NCI-H146 treated with DMSO at 0.1 percent for 48 hours (cell line): ENCODE measurements around the gene SPINK13.
"Not testable (repeated sequence)": the region's sequence is repeated elsewhere in the genome, so short reads cannot be mapped to it uniquely, and the experiment has no call there.

Source experiments
- DNase-seq: peaks from one replicate; lab custom pipeline; 2025; ENCODE audit not compliant: unreplicated experiment; lab: John Stamatoyannopoulos, UW

The SPINK13 gene

DNA sequence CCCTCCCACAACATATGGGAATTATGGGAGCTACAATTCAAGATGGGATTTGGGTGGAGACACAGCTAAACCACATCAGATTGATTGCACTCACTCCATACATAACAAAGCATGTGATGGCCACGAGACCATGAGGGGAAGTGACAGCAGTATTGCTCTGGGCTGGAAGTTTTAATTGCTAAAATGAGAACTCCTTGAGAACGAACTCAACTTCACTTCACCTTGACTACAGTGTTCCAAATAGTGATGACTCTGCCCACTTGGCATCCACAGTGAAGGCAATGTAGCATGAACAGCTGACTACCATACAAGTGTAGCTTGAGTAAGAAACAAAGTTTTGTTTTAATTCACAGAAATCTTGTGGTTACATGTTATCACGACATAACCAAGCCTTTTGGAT lies 42.9 kb downstream of the SPINK13 start:
- DNase-seq: no peak

DNA sequence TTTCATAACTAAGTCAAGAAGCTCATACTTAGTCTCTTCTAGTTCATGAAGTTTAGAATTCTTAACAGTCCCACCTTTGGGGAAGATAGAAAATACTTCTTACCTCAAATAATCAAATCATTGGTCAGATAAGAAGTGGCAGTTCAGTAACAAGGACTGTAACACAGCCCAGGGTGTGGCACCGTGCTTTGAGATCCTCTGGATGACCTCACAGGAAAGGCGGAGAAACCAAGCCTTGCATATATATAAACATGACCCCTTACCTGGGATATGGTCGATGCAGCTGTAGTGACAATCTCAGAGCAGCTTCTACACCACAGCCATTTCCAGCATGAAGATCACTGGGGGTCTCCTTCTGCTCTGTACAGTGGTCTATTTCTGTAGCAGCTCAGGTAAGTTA lies 43.6 kb downstream of the SPINK13 start, which contains the start of gene SPINK7:
SPINK7 (plus strand) TSS at position 271 of the 400 bp plus-strand sequence; CDS start at position 332, 61 bp downstream.
- no peak for DNase-seq

- no peak for DNase-seq
Observed at GRCh38 chr5:148314187-148314586, 45.6 kb downstream of the SPINK13 start.

DNA sequence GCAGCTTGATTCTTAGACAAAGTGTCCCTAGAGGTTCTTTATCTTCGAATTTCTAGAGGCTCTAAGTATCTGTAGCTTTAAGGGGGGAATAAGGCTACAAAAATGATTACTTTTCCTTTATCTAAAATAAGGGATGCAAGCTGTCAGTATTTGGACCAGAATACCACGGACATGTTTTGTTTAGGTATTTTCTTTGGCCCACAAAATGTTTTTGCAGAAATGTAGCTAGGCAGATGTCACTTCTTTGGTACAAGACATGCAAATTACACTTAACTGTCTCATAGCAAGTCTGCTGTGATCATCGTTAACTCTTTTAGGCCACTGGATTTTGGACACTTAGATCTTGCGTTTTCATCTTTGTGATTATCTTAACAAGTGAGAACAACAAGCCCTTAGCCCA lies 46.1 kb downstream of the SPINK13 start:
- no peak for DNase-seq

DNA sequence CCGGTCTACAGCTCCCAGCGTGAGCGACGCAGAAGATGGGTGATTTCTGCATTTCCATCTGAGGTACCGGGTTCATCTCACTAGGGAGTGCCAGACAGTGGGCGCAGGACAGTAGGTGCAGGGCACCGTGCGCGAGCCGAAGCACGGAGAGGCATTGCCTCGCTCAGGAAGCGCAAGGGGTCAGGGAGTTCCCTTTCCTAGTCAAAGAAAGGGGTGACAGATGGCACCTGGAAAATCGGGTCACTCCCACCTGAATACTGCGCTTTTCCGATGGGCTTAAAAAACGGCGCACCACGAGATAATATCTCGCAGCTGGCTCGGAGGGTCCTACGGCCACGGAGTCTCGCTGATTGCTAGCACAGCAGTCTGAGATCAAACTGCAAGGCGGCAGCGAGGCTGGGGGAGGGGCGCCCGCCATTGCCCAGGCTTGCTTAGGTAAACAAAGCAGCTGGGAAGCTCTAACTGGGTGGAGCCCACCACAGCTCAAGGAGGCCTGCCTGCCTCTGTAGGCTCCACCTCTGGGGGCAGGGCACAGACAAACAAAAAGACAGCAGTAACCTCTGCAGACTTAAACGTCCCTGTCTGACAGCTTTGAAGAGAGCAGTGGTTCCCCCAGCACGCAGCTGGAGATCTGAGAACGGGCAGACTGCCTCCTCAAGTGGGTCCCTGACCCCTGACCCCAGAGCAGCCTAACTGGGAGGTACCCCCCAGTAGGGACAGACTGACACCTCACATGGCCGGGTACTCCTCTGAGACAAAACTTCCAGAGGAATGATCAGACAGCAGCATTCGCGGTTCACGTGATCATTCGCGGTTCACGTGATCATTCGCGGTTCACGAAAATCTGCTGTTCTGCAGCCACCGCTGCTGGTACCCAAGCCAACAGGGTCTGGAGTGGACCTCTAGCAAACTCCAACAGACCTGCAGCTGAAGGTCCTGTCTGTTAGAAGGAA lies 51.7 kb downstream of the SPINK13 start:
- DNase-seq: not testable (repeated sequence)

GRCh38 chr5:148333262-148333849 lies 64.8 kb downstream of the SPINK13 start:
- no peak for DNase-seq

GRCh38 chr5:148335259-148335658 lies 66.7 kb downstream of the SPINK13 start, which contains the start of gene SPINK9:
Gene SPINK9, plus strand, starts transcription at chr5:148335559. Its CDS starts 55 bp downstream, at chr5:148335614.
- no peak for DNase-seq
